ENCODE measurements around the gene MRPS23. TPM values are rescaled to one million over a fixed set of nuclear protein-coding genes. Genes with fewer than 3 reads are reported as not detected.

MRPS23 gene
- polyA plus RNA-seq, 1 donor from 2014 or later = 80.5 TPM

GRCh38 chr17:57866723-57867122 lies 16.9 kb upstream of the MRPS23 start:
- Histone ChIP-seq H4K20me1 (ENCODE audit: insufficient read depth) (no peaks in the 10 kb centered on the region), H3K27me3 (ENCODE audit: insufficient read depth, low read depth, low read length) (peaks cover 13% of the 10 kb centered on the region), H3K9me3 (ENCODE audit: low read length) (no peaks in the 10 kb centered on the region), H3K9me2 (ENCODE audit: insufficient read depth, low read length) (no peaks in the 10 kb centered on the region), H3K9ac (ENCODE audit: low read length) (no peak overlapping the region), H3K36me3 (ENCODE audit: insufficient read depth, low read length) (no peaks in the 10 kb centered on the region), H2AFZ (ENCODE audit: low read depth, low read length) (no peak overlapping the region), H3K4me3 (ENCODE audit: low read length) (no peak overlapping the region), H3K27ac (ENCODE audit: low read length) (no peak overlapping the region), H3K79me2 (replicated peaks; ENCODE audit: insufficient read depth, low read length) (no peaks in the 10 kb centered on the region), H3F3A (ENCODE audit: insufficient read depth, low read length, poor library complexity, severe bottlenecking) (no peaks in the 10 kb centered on the region), H3K4me2 (ENCODE audit: low read length) (no peak overlapping the region)
- TF ChIP-seq SMC3 (conservative IDR thresholded peaks at IDR 0.05; ENCODE audit: poor library complexity) (no peak), POLR2AphosphoS5 (IDR thresholded peaks at IDR 0.05) (no peak), CTCF (IDR thresholded peaks at IDR 0.05; ENCODE audit: poor library complexity, severe bottlenecking) (no peak), REST (IDR thresholded peaks at IDR 0.05; ENCODE audit: borderline replicate concordance) (no peak), TAF1 (IDR thresholded peaks at IDR 0.05; ENCODE audit: low read depth) (no peak), RAD21 (conservative IDR thresholded peaks at IDR 0.05) (no peak), EZH2 (IDR thresholded peaks at IDR 0.05; ENCODE audit: borderline replicate concordance, insufficient read depth, low read length, poor library complexity, severe bottlenecking) (no peak), EP300 (conservative IDR thresholded peaks at IDR 0.05; ENCODE audit: poor library complexity, severe bottlenecking) (no peak), MXI1 (conservative IDR thresholded peaks at IDR 0.05; ENCODE audit: poor library complexity, severe bottlenecking) (no peak)

GRCh38 chr17:57866319-57866718 lies 16.5 kb upstream of the MRPS23 start:
- H3F3A ChIP-seq (ENCODE audit: insufficient read depth, low read length, poor library complexity, severe bottlenecking) = no peaks in the 10 kb centered on the region
- H4K20me1 ChIP-seq (ENCODE audit: insufficient read depth) = no peaks in the 10 kb centered on the region
- TF ChIP-seq RAD21 (conservative IDR thresholded peaks at IDR 0.05) (no peak), POLR2AphosphoS5 (IDR thresholded peaks at IDR 0.05) (no peak), TAF1 (IDR thresholded peaks at IDR 0.05; ENCODE audit: low read depth) (no peak), EZH2 (IDR thresholded peaks at IDR 0.05; ENCODE audit: borderline replicate concordance, insufficient read depth, low read length, poor library complexity, severe bottlenecking) (no peak), REST (IDR thresholded peaks at IDR 0.05; ENCODE audit: borderline replicate concordance) (no peak), CTCF (IDR thresholded peaks at IDR 0.05; ENCODE audit: poor library complexity, severe bottlenecking) (no peak), MXI1 (conservative IDR thresholded peaks at IDR 0.05; ENCODE audit: poor library complexity, severe bottlenecking) (no peak), EP300 (conservative IDR thresholded peaks at IDR 0.05; ENCODE audit: poor library complexity, severe bottlenecking) (no peak), SMC3 (conservative IDR thresholded peaks at IDR 0.05; ENCODE audit: poor library complexity) (no peak)
- H3K4me3 ChIP-seq (ENCODE audit: low read length) = no peak overlapping the region
- H3K27ac ChIP-seq (ENCODE audit: low read length) = no peak overlapping the region
- H3K9ac ChIP-seq (ENCODE audit: low read length) = no peak overlapping the region
- no peak overlapping the region for H2AFZ ChIP-seq (ENCODE audit: low read depth, low read length)
- H3K9me3 ChIP-seq (ENCODE audit: low read length) = no peaks in the 10 kb centered on the region
- H3K4me2 ChIP-seq (ENCODE audit: low read length) = no peak overlapping the region
- peaks cover 17% of the 10 kb centered on the region for H3K27me3 ChIP-seq (ENCODE audit: insufficient read depth, low read depth, low read length)
- no peaks in the 10 kb centered on the region for H3K79me2 ChIP-seq (replicated peaks; ENCODE audit: insufficient read depth, low read length)
- H3K36me3 ChIP-seq (ENCODE audit: insufficient read depth, low read length) = no peaks in the 10 kb centered on the region
- no peaks in the 10 kb centered on the region for H3K9me2 ChIP-seq (ENCODE audit: insufficient read depth, low read length)
